ENCODE measurements around the gene GNAL. TPM values are rescaled to one million over a fixed set of nuclear protein-coding genes. Genes with fewer than 3 reads are reported as not detected.

GNAL gene
- total RNA-seq, 1 experiment from 2014 or later, result 4.6 TPM

- no peak overlapping the region for H3K27ac ChIP-seq (ENCODE audit: low read depth, low read length)
- RAD21 ChIA-PET (ENCODE audit: low non-redundant PET in 1 of 2, low total read pairs in 2 of 2, uncharacterized antibody in 2 of 2, unreplicated experiment in 2 of 2), result no interaction called here
- POLR2A ChIA-PET, result interaction anchor here (1.0 to 1.8 kb wide), 2 partner anchors 10 to 11 kb away, joined by 3 to 6 read pairs; no protein-coding TSS in a partner anchor
- BruUV-seq (replicated peaks), result no TSS peak
- H3K9me3 ChIP-seq (ENCODE audit: control insufficient read depth in 1 of 2, insufficient read depth in 1 of 2, low read depth in 1 of 2, low read length in 2 of 2), result no peaks in the 10 kb centered on the region
- no peak overlapping the region for H2AFZ ChIP-seq (ENCODE audit: low read depth, low read length, poor library complexity, severe bottlenecking)
- CTCF ChIA-PET, result no interaction called here
- no peaks in the 10 kb centered on the region for H3K9me2 ChIP-seq (ENCODE audit: insufficient read depth)
- intact Hi-C loops (cut with micrococcal nuclease), result no loop called here
- no peaks in the 10 kb centered on the region for H3K79me2 ChIP-seq (ENCODE audit: insufficient read depth, low read length)
- DNase-seq (ENCODE audit: low read depth, low spot score), result no peak
- H3K27me3 ChIP-seq (ENCODE audit: insufficient read depth, low read length), result no peaks in the 10 kb centered on the region
- H3K4me2 ChIP-seq (ENCODE audit: low read length), result no peak overlapping the region
- no peaks in the 10 kb centered on the region for H4K20me1 ChIP-seq (ENCODE audit: insufficient read depth)
- no peak overlapping the region for H3K4me3 ChIP-seq (replicated peaks in 1 of 2; ENCODE audit: low read depth in 1 of 2, low read length in 2 of 2)
- H3K9ac ChIP-seq (ENCODE audit: low read length), result no peak overlapping the region
- H3K4me1 ChIP-seq (ENCODE audit: control insufficient read depth in 1 of 2, insufficient read depth in 2 of 2, low read length in 2 of 2), result peaks cover 0 to 9% of the 10 kb centered on the region in 2 experiments; a peak in 1 of 4 replicates
- TF ChIP-seq, protein P1, sequence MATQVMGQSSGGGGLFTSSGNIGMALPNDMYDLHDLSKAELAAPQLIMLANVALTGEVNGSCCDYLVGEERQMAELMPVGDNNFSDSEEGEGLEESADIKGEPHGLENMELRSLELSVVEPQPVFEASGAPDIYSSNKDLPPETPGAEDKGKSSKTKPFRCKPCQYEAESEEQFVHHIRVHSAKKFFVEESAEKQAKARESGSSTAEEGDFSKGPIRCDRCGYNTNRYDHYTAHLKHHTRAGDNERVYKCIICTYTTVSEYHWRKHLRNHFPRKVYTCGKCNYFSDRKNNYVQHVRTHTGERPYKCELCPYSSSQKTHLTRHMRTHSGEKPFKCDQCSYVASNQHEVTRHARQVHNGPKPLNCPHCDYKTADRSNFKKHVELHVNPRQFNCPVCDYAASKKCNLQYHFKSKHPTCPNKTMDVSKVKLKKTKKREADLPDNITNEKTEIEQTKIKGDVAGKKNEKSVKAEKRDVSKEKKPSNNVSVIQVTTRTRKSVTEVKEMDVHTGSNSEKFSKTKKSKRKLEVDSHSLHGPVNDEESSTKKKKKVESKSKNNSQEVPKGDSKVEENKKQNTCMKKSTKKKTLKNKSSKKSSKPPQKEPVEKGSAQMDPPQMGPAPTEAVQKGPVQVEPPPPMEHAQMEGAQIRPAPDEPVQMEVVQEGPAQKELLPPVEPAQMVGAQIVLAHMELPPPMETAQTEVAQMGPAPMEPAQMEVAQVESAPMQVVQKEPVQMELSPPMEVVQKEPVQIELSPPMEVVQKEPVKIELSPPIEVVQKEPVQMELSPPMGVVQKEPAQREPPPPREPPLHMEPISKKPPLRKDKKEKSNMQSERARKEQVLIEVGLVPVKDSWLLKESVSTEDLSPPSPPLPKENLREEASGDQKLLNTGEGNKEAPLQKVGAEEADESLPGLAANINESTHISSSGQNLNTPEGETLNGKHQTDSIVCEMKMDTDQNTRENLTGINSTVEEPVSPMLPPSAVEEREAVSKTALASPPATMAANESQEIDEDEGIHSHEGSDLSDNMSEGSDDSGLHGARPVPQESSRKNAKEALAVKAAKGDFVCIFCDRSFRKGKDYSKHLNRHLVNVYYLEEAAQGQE (IDR thresholded peaks at IDR 0.05; ENCODE audit: low read depth), result no peak
- TF ChIP-seq TCF7L2 (IDR thresholded peaks at IDR 0.05; ENCODE audit: borderline replicate concordance, extremely low read depth, insufficient read depth, insufficient read length), result no peak
- no peak for ATAC-seq
- no peaks in the 10 kb centered on the region for H3K36me3 ChIP-seq (ENCODE audit: control insufficient read depth in 1 of 2, insufficient read depth in 2 of 2, low read length in 2 of 2)
These were observed 150.5 kb downstream of the GNAL start for GRCh38 chr18:11839556-11839955.

DNA sequence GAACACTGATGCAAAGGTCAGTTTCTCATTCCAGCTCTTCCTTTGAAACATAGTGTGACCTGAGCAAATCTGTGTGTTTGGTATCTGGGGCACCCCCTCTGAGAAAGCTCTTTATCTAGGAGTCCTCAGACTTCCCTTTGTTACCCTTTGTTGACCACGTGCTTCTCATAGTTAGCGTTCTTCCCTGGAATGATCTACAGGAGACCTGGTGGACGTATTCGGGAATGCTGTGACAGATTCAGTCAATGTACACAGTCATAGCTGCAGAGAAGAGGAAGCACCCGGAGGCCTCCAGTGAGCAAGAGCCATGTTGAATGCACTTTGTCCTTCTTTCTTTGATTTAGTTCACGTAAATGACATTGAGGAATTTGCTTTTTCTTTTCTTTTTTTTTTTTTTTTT lies 151.4 kb downstream of the GNAL start:
- ATAC-seq (no peak; the same call in 1 of the 2 replicates), DNase-seq (ENCODE audit: low read depth, low spot score) (no peak)
- H3K36me3 ChIP-seq (ENCODE audit: control insufficient read depth in 1 of 2, insufficient read depth in 2 of 2, low read length in 2 of 2), result no peaks in the 10 kb centered on the region
- H3K4me1 ChIP-seq (ENCODE audit: control insufficient read depth in 1 of 2, insufficient read depth in 2 of 2, low read length in 2 of 2), result peaks cover 0 to 9% of the 10 kb centered on the region in 2 experiments; a peak in 1 of 4 replicates
- H3K9ac ChIP-seq (ENCODE audit: low read length), result no peak overlapping the region
- H3K4me2 ChIP-seq (ENCODE audit: low read length), result no peak overlapping the region
- ChIA-PET POLR2A (interaction anchor here (1.8 kb wide), 1 partner anchor 11 kb away, joined by 6 read pairs; no protein-coding TSS in a partner anchor), CTCF (no interaction called here), RAD21 (ENCODE audit: low non-redundant PET in 1 of 2, low total read pairs in 2 of 2, uncharacterized antibody in 2 of 2, unreplicated experiment in 2 of 2) (no interaction called here)
- no peaks in the 10 kb centered on the region for H3K79me2 ChIP-seq (ENCODE audit: insufficient read depth, low read length)
- BruUV-seq (replicated peaks), result no TSS peak
- no peak overlapping the region for H3K4me3 ChIP-seq (replicated peaks in 1 of 2; ENCODE audit: low read depth in 1 of 2, low read length in 2 of 2)
- H3K9me2 ChIP-seq (ENCODE audit: insufficient read depth), result no peaks in the 10 kb centered on the region
- intact Hi-C loops (cut with micrococcal nuclease), result no loop called here
- no peaks in the 10 kb centered on the region for H3K27me3 ChIP-seq (ENCODE audit: insufficient read depth, low read length)
- H4K20me1 ChIP-seq (ENCODE audit: insufficient read depth), result no peaks in the 10 kb centered on the region
- no peak overlapping the region for H3K27ac ChIP-seq (ENCODE audit: low read depth, low read length)
- no peaks in the 10 kb centered on the region for H3K9me3 ChIP-seq (ENCODE audit: control insufficient read depth in 1 of 2, insufficient read depth in 1 of 2, low read depth in 1 of 2, low read length in 2 of 2)
- no peak overlapping the region for H2AFZ ChIP-seq (ENCODE audit: low read depth, low read length, poor library complexity, severe bottlenecking)
- TF ChIP-seq ELF1 (IDR thresholded peaks at IDR 0.05; ENCODE audit: borderline replicate concordance, low read depth) (no peak), CBX3 (IDR thresholded peaks at IDR 0.05; ENCODE audit: low read depth) (no peak), SP1 (IDR thresholded peaks at IDR 0.05; ENCODE audit: low read depth) (no peak), RAD21 (IDR thresholded peaks at IDR 0.05; ENCODE audit: low read depth) (no peak), POLR2A (IDR thresholded peaks at IDR 0.05; ENCODE audit: borderline replicate concordance, extremely low read depth, insufficient read depth, insufficient read length) (no peak), MAX (IDR thresholded peaks at IDR 0.05) (no peak), TCF7L2 (IDR thresholded peaks at IDR 0.05; ENCODE audit: borderline replicate concordance, extremely low read depth, insufficient read depth, insufficient read length) (no peak), SRF (IDR thresholded peaks at IDR 0.05; ENCODE audit: low read depth) (no peak)
- TF ChIP-seq, protein P1 (IDR thresholded peaks at IDR 0.05; ENCODE audit: low read depth), result no peak
- TF ChIP-seq, protein P2, sequence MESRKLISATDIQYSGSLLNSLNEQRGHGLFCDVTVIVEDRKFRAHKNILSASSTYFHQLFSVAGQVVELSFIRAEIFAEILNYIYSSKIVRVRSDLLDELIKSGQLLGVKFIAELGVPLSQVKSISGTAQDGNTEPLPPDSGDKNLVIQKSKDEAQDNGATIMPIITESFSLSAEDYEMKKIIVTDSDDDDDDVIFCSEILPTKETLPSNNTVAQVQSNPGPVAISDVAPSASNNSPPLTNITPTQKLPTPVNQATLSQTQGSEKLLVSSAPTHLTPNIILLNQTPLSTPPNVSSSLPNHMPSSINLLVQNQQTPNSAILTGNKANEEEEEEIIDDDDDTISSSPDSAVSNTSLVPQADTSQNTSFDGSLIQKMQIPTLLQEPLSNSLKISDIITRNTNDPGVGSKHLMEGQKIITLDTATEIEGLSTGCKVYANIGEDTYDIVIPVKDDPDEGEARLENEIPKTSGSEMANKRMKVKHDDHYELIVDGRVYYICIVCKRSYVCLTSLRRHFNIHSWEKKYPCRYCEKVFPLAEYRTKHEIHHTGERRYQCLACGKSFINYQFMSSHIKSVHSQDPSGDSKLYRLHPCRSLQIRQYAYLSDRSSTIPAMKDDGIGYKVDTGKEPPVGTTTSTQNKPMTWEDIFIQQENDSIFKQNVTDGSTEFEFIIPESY (IDR thresholded peaks at IDR 0.05; ENCODE audit: extremely low read depth, insufficient replicate concordance, low read length), result no peak

All from HCT116 (cell line).